Memory B cell (primary cell): Measurements from ENCODE around the gene TMEM107.
A peak's percentile ranks its signal among the peaks of the same experiment; 100 is the strongest.

Experiments used
- ATAC-seq: fragments of 150-1000 bp; cut with Tn5 transposase; 2 replicates; pipeline ENCODE4 v1.10.0; 2021; ENCODE audit warnings: low read depth, mild to moderate bottlenecking, moderate library complexity
- DNase-seq, 2 donors: peaks; one replicate each; pipeline ENCODE4 v3.0.0; 2022; ENCODE audit warnings: low spot score in 2 of 2
- H3K27ac Mint-ChIP-seq: one replicate; pipeline ENCODE4 v1.8.0; 2022; ENCODE audit warnings: mild to moderate bottlenecking, moderate library complexity, mixed read lengths
- H3K27me3 Mint-ChIP-seq: one replicate; pipeline ENCODE4 v1.8.0; 2022; ENCODE audit warnings: mixed read lengths
- H3K36me3 Mint-ChIP-seq: one replicate; pipeline ENCODE4 v1.8.0; 2022; ENCODE audit warnings: mild to moderate bottlenecking, mixed read lengths
- H3K4me1 Mint-ChIP-seq: one replicate; pipeline ENCODE4 v1.8.0; 2022; ENCODE audit warnings: mixed read lengths
- H3K4me3 Mint-ChIP-seq: one replicate; pipeline ENCODE4 v1.8.0; 2022; ENCODE audit warnings: mild to moderate bottlenecking, moderate library complexity, mixed read lengths
- H3K9me3 Mint-ChIP-seq: one replicate; pipeline ENCODE4 v1.8.0; 2022; ENCODE audit warnings: mixed read lengths

TMEM107 gene

DNA sequence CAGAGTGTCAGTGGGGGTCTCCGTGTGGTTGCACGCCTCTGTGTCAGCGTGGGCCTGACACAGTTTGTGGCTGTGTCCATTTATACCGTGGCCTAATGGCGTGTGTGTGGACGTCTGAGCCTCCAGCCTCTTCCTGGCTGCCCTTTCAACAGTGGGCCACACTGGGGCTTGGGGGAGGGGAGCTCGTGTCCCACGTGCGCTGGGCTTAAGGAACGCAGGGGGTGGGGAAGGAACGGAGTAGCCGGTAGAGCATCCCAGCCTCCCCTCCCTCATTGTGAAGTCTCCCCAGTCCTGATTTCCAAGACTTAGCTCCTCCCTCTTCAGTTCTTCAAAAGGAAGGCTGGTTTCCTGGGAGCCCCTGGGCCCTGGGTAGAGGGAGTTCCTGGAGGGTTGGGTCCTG is 42.8 kb downstream of the TMEM107 start:
- Mint-ChIP-seq H3K27ac (no peak overlapping the region), H3K4me1 (no peaks in the 10 kb centered on the region), H3K36me3 (no peaks in the 10 kb centered on the region), H3K9me3 (no peaks in the 10 kb centered on the region), H3K27me3 (peaks cover 9% of the 10 kb centered on the region), H3K4me3 (no peak overlapping the region)
- ATAC-seq, result no peak
- DNase-seq, result no peak

DNA sequence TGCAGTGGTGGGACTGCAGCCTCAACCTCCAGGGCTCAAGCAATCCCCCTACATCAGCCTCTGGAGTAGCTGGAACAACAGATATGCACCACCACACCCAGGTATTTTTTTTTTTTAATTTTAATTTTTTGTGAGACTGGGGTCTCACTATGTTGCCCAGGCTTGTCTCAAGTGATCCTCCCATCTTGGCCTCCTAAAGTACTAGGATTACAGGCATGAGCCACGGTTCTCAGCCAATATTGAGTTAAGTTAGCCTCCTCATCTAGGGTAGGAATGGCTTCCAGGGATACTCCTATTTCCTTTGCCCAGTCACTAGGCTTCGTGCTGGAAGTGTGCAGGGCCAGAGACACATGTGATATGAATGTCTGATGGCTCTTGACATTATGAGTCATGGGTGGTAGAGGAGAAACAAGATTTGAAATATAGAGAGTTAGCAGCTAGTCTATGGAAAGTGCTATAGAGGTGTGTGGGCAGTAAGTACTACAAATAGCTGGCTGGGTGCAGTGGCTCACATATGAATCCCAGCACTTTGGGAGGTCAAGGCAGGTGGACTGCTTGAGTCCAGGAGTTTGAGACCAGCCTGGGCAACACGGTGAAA is 44.2 kb downstream of the TMEM107 start:
- DNase-seq (no peak), ATAC-seq (no peak)
- H3K27me3 Mint-ChIP-seq, result peaks cover 13% of the 10 kb centered on the region
- H3K9me3 Mint-ChIP-seq, result no peaks in the 10 kb centered on the region
- no peak overlapping the region for H3K27ac Mint-ChIP-seq
- H3K36me3 Mint-ChIP-seq, result no peaks in the 10 kb centered on the region
- peaks cover 4% of the 10 kb centered on the region for H3K4me1 Mint-ChIP-seq
- H3K4me3 Mint-ChIP-seq, result no peak overlapping the region

DNA sequence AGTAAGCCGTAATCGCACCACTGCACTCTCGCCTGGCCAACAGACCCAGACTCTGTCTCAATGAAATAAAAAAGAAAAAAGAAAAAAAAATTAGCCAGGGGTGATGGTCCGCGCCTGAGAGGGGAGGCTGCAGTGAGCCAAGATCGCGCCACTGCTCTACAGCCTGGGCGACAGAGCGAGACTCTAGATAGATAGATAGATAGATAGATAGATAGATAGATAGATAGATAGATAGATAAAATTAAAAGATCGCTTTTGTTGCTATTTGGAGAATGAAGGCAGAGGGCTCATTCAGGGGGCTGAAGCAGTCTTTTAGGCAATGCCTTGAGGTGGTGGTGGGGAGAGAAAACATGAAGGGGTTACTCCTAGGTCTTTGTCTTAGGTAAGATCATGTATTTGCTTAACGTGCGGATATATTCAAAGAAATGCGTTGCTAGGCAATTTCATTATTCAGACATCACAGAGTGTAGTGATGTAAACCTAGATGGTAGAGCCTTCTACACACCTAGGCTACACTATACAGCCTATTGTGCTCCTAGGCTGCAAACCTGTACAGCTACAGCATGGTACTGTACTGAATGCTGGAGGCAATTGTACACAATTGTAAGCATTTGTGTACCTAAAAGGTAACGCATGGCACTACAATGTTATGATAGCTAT is 47.9 kb downstream of the TMEM107 start:
- ATAC-seq, result no peak
- H3K4me3 Mint-ChIP-seq, result no peak overlapping the region
- no peak overlapping the region for H3K27ac Mint-ChIP-seq
- peaks cover 2% of the 10 kb centered on the region for H3K36me3 Mint-ChIP-seq
- peaks cover 34% of the 10 kb centered on the region for H3K27me3 Mint-ChIP-seq
- H3K9me3 Mint-ChIP-seq, result no peaks in the 10 kb centered on the region
- H3K4me1 Mint-ChIP-seq, result peaks cover 33% of the 10 kb centered on the region
- DNase-seq, result no peak

DNA sequence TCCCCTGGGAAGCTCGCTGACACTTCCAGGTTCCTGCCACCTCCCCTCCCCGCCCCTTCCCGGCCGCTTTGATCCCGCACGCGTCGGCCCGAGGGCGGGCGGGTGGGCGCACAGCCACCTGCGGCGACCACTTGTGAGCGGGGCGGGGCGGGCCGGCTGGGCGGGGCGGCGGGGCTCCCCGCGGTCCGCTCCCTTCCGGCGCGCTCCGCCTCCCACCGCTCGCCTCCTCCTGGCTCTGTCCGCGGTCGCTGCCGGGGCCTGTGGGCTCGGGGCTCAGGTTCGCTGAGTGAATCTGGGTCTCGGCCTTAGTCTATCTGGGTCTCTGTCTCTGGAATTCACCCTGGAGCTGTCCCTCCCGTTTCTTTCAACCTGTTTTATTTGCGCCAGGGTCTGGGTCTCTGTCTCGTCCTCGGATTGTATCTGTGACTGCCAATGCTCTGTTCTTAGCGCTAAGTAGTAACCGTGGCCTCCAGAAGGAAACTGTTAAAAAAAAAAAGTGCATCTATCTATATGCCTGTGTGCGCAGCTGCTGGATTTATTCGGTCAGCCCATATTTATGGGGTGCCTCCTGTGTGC is 49.6 kb downstream of the TMEM107 start:
- peak in 1 of 2 donors; percentile 52 for DNase-seq
- peak; percentile 21 for ATAC-seq
- H3K27ac Mint-ChIP-seq, result peak overlapping the region; percentile 97
- H3K27me3 Mint-ChIP-seq, result peaks cover 40% of the 10 kb centered on the region
- peaks cover 2% of the 10 kb centered on the region for H3K36me3 Mint-ChIP-seq
- no peaks in the 10 kb centered on the region for H3K9me3 Mint-ChIP-seq
- H3K4me1 Mint-ChIP-seq, result peaks cover 42% of the 10 kb centered on the region
- peak overlapping the region; percentile 90 for H3K4me3 Mint-ChIP-seq

DNA sequence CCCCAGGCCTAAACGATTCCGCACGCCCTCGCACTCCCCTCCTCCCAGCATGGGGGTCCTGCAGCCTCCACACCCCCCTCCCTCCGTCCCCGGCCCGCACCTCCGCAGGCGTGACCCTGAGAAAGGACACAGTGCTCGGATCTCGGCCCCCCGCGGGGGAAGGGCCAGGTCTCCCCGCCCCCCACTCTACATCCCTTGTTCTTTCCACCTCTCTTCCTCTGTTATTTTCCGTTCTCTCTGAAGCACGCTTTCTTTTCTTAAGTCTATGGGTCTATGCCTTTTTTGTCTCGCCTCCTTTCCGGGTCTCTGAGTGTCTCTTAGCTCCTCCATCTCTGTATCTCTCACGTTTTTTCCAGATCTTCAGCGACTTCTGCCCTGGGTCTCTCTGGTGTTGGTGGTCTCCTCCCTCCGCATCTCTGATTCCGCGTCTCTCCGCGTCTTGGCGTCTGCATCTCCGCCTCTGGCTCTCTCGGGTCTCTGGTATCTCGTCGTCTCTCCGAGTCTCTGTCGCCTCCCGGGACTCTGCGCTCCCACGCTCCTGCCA is 50.2 kb downstream of the TMEM107 start:
- Mint-ChIP-seq H3K9me3 (no peaks in the 10 kb centered on the region), H3K27me3 (peaks cover 40% of the 10 kb centered on the region), H3K4me1 (peaks cover 45% of the 10 kb centered on the region), H3K36me3 (peaks cover 2% of the 10 kb centered on the region), H3K27ac (peak overlapping the region; percentile 97), H3K4me3 (peak overlapping the region; percentile 87)
- ATAC-seq (no peak), DNase-seq (peak in 1 of 2 donors; percentile 41)

DNA sequence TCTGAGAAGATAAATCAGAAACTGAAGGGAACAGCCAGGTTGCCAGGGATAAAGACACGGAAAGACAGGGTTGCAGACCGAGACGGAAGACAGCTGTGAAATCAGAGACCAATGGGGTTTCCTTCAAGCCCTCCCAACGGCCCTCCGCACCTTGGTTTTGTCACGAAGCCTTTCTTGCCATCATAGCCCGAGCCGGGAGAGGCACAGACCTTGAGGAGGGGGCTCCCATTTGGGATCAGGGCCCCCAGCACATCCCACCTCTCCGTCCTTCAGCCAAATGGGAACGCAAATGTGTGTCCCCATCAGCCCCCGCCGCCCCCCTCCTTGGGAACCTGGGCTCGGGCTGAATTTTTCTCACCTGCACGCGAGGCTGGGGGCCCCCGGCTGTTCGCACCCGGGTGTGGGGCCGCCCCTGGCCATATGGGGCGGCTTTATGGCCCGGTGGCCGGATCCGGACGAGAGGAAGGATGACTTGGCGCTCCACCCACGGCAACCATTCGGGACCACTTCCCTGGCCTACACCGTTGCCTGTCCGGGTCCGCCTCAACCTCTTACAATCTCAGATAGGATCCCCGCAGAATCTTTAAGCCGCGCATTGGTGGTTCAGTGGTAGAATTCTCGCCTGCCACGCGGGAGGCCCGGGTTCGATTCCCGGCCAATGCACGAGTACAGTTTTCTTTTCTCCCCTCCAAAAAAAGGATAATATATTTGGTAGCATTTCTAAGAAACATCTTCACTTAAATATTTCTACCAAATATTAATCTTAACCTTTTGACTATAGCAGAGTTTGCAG is 50.8 kb downstream of the TMEM107 start:
- Mint-ChIP-seq H3K9me3 (no peaks in the 10 kb centered on the region), H3K36me3 (peaks cover 2% of the 10 kb centered on the region), H3K4me3 (peak overlapping the region; percentile 87), H3K27me3 (peaks cover 42% of the 10 kb centered on the region), H3K27ac (peak overlapping the region; percentile 97), H3K4me1 (peaks cover 51% of the 10 kb centered on the region)
- DNase-seq, result peak; percentile 85 to 98
- peak; percentile 57 for ATAC-seq

DNA sequence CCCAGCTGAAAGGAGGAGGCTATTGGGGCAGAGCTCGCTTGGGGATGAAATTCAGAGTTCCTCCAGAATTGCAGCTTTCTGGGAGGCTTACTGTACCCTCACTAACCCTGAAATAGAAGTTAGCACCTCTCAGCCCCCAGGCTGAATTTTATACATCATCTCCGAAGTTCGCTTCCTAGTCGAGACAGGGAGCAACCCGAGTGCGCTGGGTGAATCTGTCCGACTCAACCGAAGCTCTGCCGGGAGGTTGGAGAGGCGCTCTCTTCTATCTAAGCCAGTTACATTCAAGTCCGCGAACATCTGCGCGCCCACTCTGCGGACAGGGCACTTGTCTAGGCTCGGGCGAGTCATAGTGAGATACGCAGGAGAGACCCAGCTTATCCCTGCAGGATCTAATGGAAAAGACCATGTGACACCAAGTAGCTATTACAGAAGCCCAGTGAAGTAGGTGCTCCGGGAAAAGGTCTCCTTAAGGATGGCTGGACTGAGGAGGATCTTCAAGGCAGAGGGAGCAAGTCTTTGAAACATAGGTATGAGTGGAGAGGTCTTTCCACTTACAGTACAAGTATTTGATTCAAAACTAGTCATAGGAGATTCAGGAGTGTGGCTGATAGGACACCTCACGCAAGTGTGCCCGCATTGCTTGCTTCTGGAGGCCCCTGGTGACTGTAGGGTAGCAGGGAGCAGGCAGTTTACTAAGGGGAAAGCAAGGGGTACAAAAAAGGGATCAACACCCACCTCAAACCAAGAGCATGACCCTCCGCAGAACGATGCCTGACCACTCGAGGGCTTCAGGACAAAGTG is 51.6 kb downstream of the TMEM107 start:
- no peak for DNase-seq
- H3K4me1 Mint-ChIP-seq, result peaks cover 56% of the 10 kb centered on the region
- peak overlapping the region; percentile 87 for H3K4me3 Mint-ChIP-seq
- H3K27ac Mint-ChIP-seq, result peak overlapping the region; percentile 97
- no peak for ATAC-seq
- peaks cover 37% of the 10 kb centered on the region for H3K27me3 Mint-ChIP-seq
- no peaks in the 10 kb centered on the region for H3K9me3 Mint-ChIP-seq
- peaks cover 2% of the 10 kb centered on the region for H3K36me3 Mint-ChIP-seq

DNA sequence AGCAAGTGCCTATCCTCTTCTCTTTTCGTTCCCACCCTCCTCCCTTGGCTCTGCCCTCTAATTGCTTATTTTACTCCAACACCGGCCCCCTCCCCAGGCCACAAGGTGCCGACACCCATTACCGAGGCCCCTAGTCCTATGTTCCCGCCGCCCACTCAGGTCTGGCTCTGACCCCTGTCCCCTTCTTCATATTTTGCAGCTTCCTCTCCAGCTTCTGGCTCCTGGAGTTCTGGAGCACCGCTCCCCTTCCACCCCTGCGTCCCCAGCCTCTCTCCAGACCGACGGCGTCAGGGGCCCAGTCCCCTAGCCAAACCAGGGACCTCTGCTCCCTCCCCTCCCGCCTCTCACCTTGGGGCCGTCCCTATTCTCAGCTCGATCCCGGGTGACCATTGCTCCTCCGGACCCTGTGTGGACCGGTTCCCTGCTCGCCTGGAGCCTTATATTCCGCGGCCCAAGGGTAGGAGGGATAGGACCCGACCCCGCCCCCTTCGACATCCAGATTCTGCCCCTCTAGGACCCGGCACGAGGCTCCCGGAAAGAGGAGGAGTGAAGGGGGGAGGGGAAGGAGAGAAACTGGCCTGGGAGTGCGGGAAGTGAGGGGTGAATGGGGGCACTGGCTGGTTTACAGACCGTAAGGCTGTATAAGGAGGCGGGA is 52.4 kb downstream of the TMEM107 start, which contains the start of gene HES7:
TSS of gene HES7 (minus strand) at position 412 of the 655 bp plus-strand sequence. CDS start at position 390, 22 bp downstream.
- Mint-ChIP-seq H3K9me3 (no peaks in the 10 kb centered on the region), H3K36me3 (peaks cover 2% of the 10 kb centered on the region), H3K27ac (peak within 1 kb of the TSS; percentile 97), H3K4me1 (peaks cover 56% of the 10 kb centered on the region), H3K4me3 (peak within 1 kb of the TSS; percentile 87), H3K27me3 (peaks cover 35% of the 10 kb centered on the region)
- ATAC-seq (no peak), DNase-seq (no peak)

DNA sequence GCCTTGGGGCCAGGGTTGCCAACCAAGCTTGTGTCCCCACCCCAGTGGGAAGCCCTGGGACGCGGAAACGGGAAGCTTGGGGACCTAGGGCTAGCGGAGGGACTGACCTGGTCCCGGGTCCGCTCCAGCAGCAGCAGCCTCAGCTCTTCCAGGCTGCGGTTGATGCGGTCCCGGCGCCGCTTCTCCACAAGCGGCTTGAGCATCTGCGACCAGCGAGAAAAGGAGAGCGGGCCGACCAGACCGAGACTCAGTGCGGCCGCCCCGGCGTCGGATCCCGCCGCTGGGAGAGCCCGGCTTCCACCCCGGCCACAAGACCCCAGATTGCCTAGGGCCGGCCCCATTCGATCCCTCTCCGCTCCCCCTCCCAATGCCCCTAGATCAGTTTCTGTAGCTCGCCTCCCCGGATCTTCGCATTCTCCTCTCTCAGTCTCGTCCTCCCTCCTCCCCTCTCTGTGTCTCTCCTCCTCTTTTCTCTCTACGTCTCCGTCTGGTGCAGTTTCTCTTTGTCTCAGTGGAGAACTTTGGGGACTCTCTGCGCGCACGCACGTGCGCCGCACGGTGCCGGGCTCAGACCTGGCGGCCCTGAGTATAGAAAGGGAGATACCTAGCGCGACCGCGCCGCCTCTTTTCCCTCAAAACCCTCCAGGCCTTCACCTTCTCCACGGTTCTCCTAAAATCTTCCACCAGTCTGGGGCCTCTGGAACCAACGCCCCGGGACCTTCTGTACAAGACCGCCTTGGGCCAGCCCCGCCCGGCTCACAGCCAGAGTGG is 53.1 kb downstream of the TMEM107 start:
- H3K4me1 Mint-ChIP-seq, result peaks cover 60% of the 10 kb centered on the region

More for the DNA sequence above, 53.1 kb downstream of the TMEM107 start:
- peak in 1 of 2 donors; percentile 51 for DNase-seq
- Mint-ChIP-seq H3K27ac (peak overlapping the region; percentile 64), H3K36me3 (peaks cover 2% of the 10 kb centered on the region), H3K4me3 (peak overlapping the region; percentile 87), H3K9me3 (no peaks in the 10 kb centered on the region), H3K27me3 (peaks cover 40% of the 10 kb centered on the region)
- no peak for ATAC-seq
